MM.1S (cell line): ENCODE measurements around the gene EIF4E1B.

Experiments
- DNase-seq: peaks from one replicate; pipeline ENCODE4 v3.0.0-alpha.2; 2015
- H2AFZ ChIP-seq: fragments of 300-600 bp; sonication (generic); 2 replicates; pipeline ENCODE4 v1.6.0; 2016; ENCODE audit warnings: antibody characterized with exemption, low read length
- H3F3A ChIP-seq: fragments of 300-600 bp; sonication (generic); 2 replicates; pipeline ENCODE4 v1.6.1; 2016; ENCODE audit warnings: mild to moderate bottlenecking, antibody characterized with exemption, low read length, moderate library complexity, mixed read lengths; ENCODE audit not compliant: insufficient read depth
- H3K27ac ChIP-seq: fragments of 300-600 bp; sonication (generic); 2 replicates; pipeline ENCODE4 v1.5.1; 2016; ENCODE audit warnings: mild to moderate bottlenecking, low read length
- H3K27me3 ChIP-seq: fragments of 300-600 bp; sonication (generic); replicated peaks from 2 replicates; pipeline ENCODE4 v1.6.0; 2016; ENCODE audit warnings: low read length; ENCODE audit not compliant: insufficient read depth
- H3K36me3 ChIP-seq: fragments of 300-600 bp; sonication (generic); replicated peaks from 2 replicates; pipeline ENCODE4 v1.6.1; 2016; ENCODE audit warnings: mild to moderate bottlenecking, low read length, mixed read lengths; ENCODE audit not compliant: insufficient read depth
- H3K4me1 ChIP-seq: fragments of 300-600 bp; sonication (generic); 2 replicates; pipeline ENCODE4 v1.6.1; 2016; ENCODE audit warnings: low read length, mixed read lengths
- H3K4me2 ChIP-seq: fragments of 300-600 bp; sonication (generic); 2 replicates; pipeline ENCODE4 v1.6.0; 2016; ENCODE audit warnings: low read depth, low read length
- H3K4me3 ChIP-seq: fragments of 300-600 bp; sonication (generic); 2 replicates; pipeline ENCODE4 v1.5.1; 2016; ENCODE audit warnings: low read length, mixed read lengths
- H3K79me2 ChIP-seq: fragments of 300-600 bp; sonication (generic); 2 replicates; pipeline ENCODE4 v1.6.1; 2016; ENCODE audit warnings: mixed run types, low read length, mixed read lengths
- H3K9ac ChIP-seq: fragments of 300-600 bp; sonication (generic); 2 replicates; pipeline ENCODE4 v1.6.1; 2016; ENCODE audit warnings: low read length, mixed read lengths
- H3K9me2 ChIP-seq: fragments of 300-600 bp; sonication (generic); replicated peaks from 2 replicates; pipeline ENCODE4 v1.6.1; 2016; ENCODE audit warnings: mild to moderate bottlenecking, low read length, mixed read lengths; ENCODE audit not compliant: insufficient read depth
- H3K9me3 ChIP-seq: fragments of 300-600 bp; sonication (generic); replicated peaks from 2 replicates; pipeline ENCODE4 v1.6.1; 2016; ENCODE audit warnings: mild to moderate bottlenecking, low read length, mixed read lengths; ENCODE audit not compliant: insufficient read depth
- H4K20me1 ChIP-seq: fragments of 300-600 bp; sonication (generic); 2 replicates; pipeline ENCODE4 v1.6.1; 2016; ENCODE audit warnings: mild to moderate bottlenecking, low read length, moderate library complexity, mixed read lengths; ENCODE audit not compliant: insufficient read depth
- EZH2 ChIP-seq: fragments of 300-600 bp; sonication (generic); optimal IDR thresholded peaks from 2 replicates; pipeline ENCODE3; 2017; ENCODE audit warnings: low read depth, mild to moderate bottlenecking, antibody characterized with exemption, low read length, mixed read lengths
- EZH2phosphoT487 ChIP-seq: fragments of 300-600 bp; sonication (generic); IDR thresholded peaks from 2 replicates; pipeline ENCODE4 v1.6.1; 2018; ENCODE audit warnings: antibody characterized with exemption, low read length
- TF ChIP-seq, protein P1 (sequence below): fragments of 300-600 bp; sonication (generic); IDR thresholded peaks from 2 replicates; pipeline ENCODE4 v1.5.1; 2016; ENCODE audit warnings: antibody characterized with exemption, low read length, mixed read lengths

EIF4E1B gene

DNA sequence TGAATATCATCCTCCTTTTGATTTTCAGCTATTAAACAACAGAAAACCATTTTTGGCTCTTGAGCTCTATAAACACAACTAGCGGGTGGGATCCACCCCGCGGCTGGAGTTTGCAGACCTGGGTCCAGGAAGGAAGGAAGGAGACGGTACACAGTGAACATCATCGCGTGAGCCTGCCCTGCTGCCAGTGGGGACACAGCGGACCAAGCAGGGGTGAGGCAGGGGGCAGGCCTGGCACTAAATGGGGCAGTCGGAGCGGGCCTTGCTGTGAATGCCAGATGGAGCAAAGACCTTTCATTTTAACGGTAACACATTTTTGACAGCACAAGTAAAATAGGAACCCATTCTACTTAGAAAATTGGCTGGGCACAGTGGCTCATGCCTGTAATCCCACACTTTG lies 31.2 kb downstream of the EIF4E1B start:
- no peaks in the 10 kb centered on the region for H3K79me2 ChIP-seq
- H3K9me3 ChIP-seq: no peaks in the 10 kb centered on the region
- no peaks in the 10 kb centered on the region for H4K20me1 ChIP-seq
- H2AFZ ChIP-seq: no peak overlapping the region
- no peak overlapping the region for H3K4me2 ChIP-seq
- no peaks in the 10 kb centered on the region for H3K9me2 ChIP-seq
- H3K9ac ChIP-seq: no peak overlapping the region
- peaks cover 21% of the 10 kb centered on the region for H3K27me3 ChIP-seq
- TF ChIP-seq EZH2phosphoT487 (no peak), EZH2 (no peak)
- TF ChIP-seq, protein P1, sequence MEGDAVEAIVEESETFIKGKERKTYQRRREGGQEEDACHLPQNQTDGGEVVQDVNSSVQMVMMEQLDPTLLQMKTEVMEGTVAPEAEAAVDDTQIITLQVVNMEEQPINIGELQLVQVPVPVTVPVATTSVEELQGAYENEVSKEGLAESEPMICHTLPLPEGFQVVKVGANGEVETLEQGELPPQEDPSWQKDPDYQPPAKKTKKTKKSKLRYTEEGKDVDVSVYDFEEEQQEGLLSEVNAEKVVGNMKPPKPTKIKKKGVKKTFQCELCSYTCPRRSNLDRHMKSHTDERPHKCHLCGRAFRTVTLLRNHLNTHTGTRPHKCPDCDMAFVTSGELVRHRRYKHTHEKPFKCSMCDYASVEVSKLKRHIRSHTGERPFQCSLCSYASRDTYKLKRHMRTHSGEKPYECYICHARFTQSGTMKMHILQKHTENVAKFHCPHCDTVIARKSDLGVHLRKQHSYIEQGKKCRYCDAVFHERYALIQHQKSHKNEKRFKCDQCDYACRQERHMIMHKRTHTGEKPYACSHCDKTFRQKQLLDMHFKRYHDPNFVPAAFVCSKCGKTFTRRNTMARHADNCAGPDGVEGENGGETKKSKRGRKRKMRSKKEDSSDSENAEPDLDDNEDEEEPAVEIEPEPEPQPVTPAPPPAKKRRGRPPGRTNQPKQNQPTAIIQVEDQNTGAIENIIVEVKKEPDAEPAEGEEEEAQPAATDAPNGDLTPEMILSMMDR: no peak
- H3K4me1 ChIP-seq: peaks cover 30% of the 10 kb centered on the region
- H3K36me3 ChIP-seq: no peaks in the 10 kb centered on the region
- no peak overlapping the region for H3K4me3 ChIP-seq
- no peak overlapping the region for H3K27ac ChIP-seq
- peaks cover 21% of the 10 kb centered on the region for H3F3A ChIP-seq
- no peak for DNase-seq

DNA sequence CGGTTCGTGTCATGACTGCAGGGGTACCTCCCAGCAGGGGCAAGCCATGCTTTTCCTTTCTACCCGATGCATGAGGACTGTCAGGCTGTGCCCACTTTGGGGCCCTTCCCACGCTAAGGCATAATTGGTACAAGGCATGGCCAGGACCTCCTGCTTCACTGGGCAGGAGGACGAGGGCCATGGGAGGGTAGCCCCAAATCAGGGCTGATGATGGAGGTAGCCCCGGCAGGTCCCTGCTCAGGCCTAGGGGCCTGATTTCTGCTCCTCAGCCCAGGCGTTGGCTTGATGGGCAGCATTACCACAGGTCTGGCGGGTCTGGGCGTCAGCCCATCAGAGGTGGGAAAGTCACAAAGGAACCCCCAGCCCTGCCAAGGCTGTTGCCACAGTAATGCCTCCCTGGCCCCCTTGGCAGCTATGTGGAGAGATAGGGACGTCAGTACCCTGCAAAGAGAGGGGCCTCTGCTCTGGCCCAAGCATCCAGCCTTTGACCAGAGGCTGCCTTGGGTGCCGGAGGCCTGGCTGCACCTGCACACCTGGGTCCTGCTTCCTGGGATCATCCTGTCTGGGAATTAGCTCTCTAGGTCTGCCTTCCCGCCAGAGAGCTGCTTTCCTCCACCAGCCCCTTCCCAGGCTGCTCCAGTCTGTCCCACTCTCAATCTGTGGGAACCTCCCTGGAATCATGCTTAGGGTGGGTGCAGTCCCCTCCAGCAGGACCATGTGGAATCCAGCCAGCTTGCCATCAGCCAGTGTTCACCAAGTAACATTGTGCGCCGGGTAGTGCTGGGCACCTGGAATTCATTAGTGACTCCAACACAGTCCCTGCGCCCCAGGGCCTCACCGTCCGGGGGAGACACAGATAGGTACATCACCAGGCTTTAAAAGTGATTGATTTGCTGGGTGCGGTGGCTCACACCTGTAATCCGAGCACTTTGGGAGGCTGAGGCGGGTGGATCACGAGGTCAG lies 32.2 kb downstream of the EIF4E1B start:
- Histone ChIP-seq H3K27ac (no peak overlapping the region), H3K79me2 (no peaks in the 10 kb centered on the region), H3K9me2 (no peaks in the 10 kb centered on the region), H3K4me2 (no peak overlapping the region), H3K27me3 (peaks cover 27% of the 10 kb centered on the region), H3K36me3 (no peaks in the 10 kb centered on the region), H3K4me1 (peaks cover 30% of the 10 kb centered on the region), H3K9ac (no peak overlapping the region), H3K4me3 (no peak overlapping the region), H3F3A (peaks cover 21% of the 10 kb centered on the region), H4K20me1 (no peaks in the 10 kb centered on the region), H3K9me3 (no peaks in the 10 kb centered on the region), H2AFZ (no peak overlapping the region)
- no peak for DNase-seq
- TF ChIP-seq EZH2phosphoT487 (no peak), EZH2 (no peak)
- TF ChIP-seq, protein P1: no peak

DNA sequence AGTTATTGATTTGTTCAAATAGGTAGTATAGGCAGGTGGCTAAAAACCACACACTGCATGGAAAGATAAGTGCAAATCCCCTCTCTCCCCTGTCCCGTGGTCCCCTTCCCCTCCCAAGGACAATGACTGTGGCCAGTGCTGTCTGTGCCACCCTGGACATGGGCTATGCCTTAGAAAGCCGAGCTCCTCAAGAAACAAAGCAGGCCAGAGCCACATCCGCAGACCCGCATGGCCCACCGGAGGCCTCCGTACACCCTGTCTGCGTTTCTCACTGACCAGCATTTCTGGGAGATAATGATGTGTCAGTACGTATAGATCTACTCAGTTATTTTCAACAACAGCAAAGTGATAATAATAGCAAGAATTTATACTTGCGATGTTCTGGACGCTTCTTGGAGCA lies 33.1 kb downstream of the EIF4E1B start:
- Histone ChIP-seq H3K79me2 (no peaks in the 10 kb centered on the region), H4K20me1 (no peaks in the 10 kb centered on the region), H3K9me3 (no peaks in the 10 kb centered on the region), H3K27ac (no peak overlapping the region), H3K4me3 (no peak overlapping the region), H3K4me1 (peaks cover 25% of the 10 kb centered on the region), H3K4me2 (no peak overlapping the region), H2AFZ (no peak overlapping the region), H3F3A (peaks cover 17% of the 10 kb centered on the region), H3K36me3 (no peaks in the 10 kb centered on the region), H3K9me2 (no peaks in the 10 kb centered on the region), H3K9ac (no peak overlapping the region), H3K27me3 (peaks cover 36% of the 10 kb centered on the region)
- no peak for DNase-seq
- no peak for TF ChIP-seq EZH2
- TF ChIP-seq EZH2phosphoT487: no peak
- TF ChIP-seq, protein P1: no peak
